Bronchial epithelial cell (primary cell): Measurements from ENCODE around the gene EEFSEC. TPM values are rescaled to one million over a fixed set of nuclear protein-coding genes. Genes with fewer than 3 reads are reported as not detected.
A peak's percentile ranks its signal among the peaks of the same experiment; 100 is the strongest.

Experiments
- DNase-seq: peaks from one replicate; pipeline ENCODE4 v3.0.0-alpha.2; 2010; ENCODE audit warnings: low read depth
- FAIRE-seq: peaks from 2 replicates; lab custom pipeline; 2011; peaks lifted over from hg19 to GRCh38; lab: Jason Lieb, UNC
- H3K27me3 ChIP-seq: 2 replicates; pipeline ENCODE4 v1.5.1; 2011; ENCODE audit warnings: low read length; ENCODE audit not compliant: control insufficient read depth, insufficient read depth
- H3K36me3 ChIP-seq: 2 replicates; pipeline ENCODE4 v1.5.1; 2011; ENCODE audit warnings: low read length; ENCODE audit not compliant: control insufficient read depth, insufficient read depth
- H3K4me3 ChIP-seq: 2 replicates; pipeline ENCODE4 v1.5.1; 2011; ENCODE audit warnings: mild to moderate bottlenecking, low read depth, low read length, control low read depth
- CTCF ChIP-seq: IDR thresholded peaks from 2 replicates; pipeline ENCODE4 v1.5.1; 2011; ENCODE audit warnings: mild to moderate bottlenecking, moderate library complexity, low read length, control low read depth, inconsistent platforms; ENCODE audit not compliant: insufficient read depth, severe bottlenecking
- total RNA-seq: library from RNA; depleted of rRNA; stranded (reverse); fragments of >200 nt; gene quantifications from 2 replicates; pipeline ENCODE4 v1.2.1, GENCODE V29; 2014

Gene EEFSEC
- total RNA-seq, 1 donor from 2014 or later, result 3.7 TPM

- DNase-seq (no peak), FAIRE-seq (no peak)
- Histone ChIP-seq H3K4me3 (no peak overlapping the region), H3K36me3 (peaks cover 4% of the 10 kb centered on the region), H3K27me3 (no peaks in the 10 kb centered on the region)
- TF ChIP-seq CTCF, result no peak
These were observed 90.6 kb downstream of the EEFSEC start for GRCh38 chr3:128243602-128244504.

GRCh38 chr3:128245460-128245859, 92.2 kb downstream of the EEFSEC start:
- no peak for TF ChIP-seq CTCF
- Histone ChIP-seq H3K4me3 (no peak overlapping the region), H3K36me3 (peaks cover 4% of the 10 kb centered on the region), H3K27me3 (no peaks in the 10 kb centered on the region)
- FAIRE-seq (no peak), DNase-seq (no peak)

GRCh38 chr3:128247666-128248409, 94.6 kb downstream of the EEFSEC start:
- Histone ChIP-seq H3K27me3 (no peaks in the 10 kb centered on the region), H3K4me3 (no peak overlapping the region), H3K36me3 (peaks cover 6% of the 10 kb centered on the region)
- DNase-seq (no peak), FAIRE-seq (no peak)
- TF ChIP-seq CTCF, result no peak

GRCh38 chr3:128252083-128252482, 98.8 kb downstream of the EEFSEC start:
- DNase-seq, result no peak
- no peaks in the 10 kb centered on the region for H3K27me3 ChIP-seq
- H3K4me3 ChIP-seq, result no peak overlapping the region
- peaks cover 6% of the 10 kb centered on the region for H3K36me3 ChIP-seq
- peak; percentile 40 for FAIRE-seq
- TF ChIP-seq CTCF, result no peak

GRCh38 chr3:128253150-128253549, 99.9 kb downstream of the EEFSEC start:
- FAIRE-seq, result peak; percentile 86
- DNase-seq, result no peak
- peaks cover 2% of the 10 kb centered on the region for H3K36me3 ChIP-seq
- H3K4me3 ChIP-seq, result no peak overlapping the region
- no peaks in the 10 kb centered on the region for H3K27me3 ChIP-seq
- TF ChIP-seq CTCF, result no peak
